Stimulated activated CD8-positive, alpha-beta memory T cell treated with anti-CD3 and anti-CD28 coated beads, Interleukin-7, amount 100 ng/mL, for 4 hours (primary cell): Measurements from ENCODE around the gene RUNX2.
A peak's percentile ranks its signal among the peaks of the same experiment; 100 is the strongest.
"Not testable (repeated sequence)": the region's sequence is repeated elsewhere in the genome, so short reads cannot be mapped to it uniquely, and the experiment has no call there.

ENCODE experiments used
- DNase-seq, 2 donors: peaks; one replicate each; pipeline ENCODE4 v3.0.0-alpha.2; 2020; ENCODE audit warnings: low read depth in 2 of 2

RUNX2 gene

DNA sequence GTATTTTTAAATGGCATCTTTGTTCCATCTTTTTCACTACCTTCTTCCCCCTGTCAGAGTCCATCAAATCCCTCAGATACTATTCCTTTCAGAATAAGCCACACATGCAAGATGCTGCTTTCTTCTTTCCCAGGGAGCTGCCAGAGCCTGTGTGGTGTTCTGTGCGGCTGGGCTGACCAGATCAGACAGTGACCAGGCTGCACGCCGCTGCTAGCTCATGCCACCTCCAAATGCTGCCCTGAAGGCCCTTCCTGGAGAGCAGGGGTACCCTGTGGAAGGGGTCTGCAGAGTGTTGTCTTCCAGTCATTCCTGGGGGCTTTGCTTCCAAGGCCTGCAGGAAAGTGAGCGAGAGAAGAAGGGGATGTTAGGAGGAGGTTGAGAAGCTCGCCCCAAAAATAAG is 228.7 kb downstream of the RUNX2 start:
- DNase-seq = no peak

DNA sequence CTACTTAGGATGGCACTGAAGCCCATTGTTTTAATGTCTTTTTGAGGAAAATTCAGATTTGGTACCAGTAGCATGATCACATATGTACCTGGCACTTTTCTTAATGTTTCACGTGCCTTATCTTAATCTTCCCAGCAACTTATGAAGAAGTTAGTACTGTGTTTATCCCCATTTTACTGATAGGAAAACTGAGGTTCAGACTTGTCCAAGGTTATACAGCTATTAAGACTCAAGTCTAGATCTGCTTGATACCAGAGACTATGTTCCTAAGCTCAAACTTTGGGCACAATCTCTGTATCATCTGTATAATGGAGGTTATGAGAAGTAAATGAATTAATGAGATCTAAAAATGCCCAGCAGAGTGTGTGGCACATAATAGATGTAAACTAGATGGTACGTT is 229.3 kb downstream of the RUNX2 start:
- DNase-seq = no peak

DNA sequence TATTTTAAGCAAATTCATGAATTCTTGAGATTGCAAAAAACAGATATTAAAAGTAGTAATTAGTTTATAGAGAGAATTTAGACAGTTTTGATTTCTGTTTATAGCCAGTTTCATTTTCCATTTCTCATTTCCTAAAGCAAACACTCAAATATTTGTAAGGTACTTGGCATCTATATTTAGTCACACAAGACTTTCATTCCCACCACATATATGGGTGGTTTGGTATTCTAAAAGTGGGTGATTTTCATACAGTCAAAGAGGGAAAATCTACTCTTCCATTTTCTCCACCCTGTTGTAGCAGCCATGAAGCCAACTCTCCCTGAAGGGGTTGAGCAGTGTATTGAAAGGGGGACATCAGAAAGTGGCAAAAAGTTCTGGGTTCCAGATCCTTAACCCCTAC is 230.7 kb downstream of the RUNX2 start:
- no peak for DNase-seq

- DNase-seq = not testable (repeated sequence)
Observed at GRCh38 chr6:45560321-45560820, 232.2 kb downstream of the RUNX2 start.

- DNase-seq = no peak
Observed at GRCh38 chr6:45562171-45562570, 234.0 kb downstream of the RUNX2 start.

GRCh38 chr6:45563041-45563440 is 234.9 kb downstream of the RUNX2 start:
- no peak for DNase-seq

DNA sequence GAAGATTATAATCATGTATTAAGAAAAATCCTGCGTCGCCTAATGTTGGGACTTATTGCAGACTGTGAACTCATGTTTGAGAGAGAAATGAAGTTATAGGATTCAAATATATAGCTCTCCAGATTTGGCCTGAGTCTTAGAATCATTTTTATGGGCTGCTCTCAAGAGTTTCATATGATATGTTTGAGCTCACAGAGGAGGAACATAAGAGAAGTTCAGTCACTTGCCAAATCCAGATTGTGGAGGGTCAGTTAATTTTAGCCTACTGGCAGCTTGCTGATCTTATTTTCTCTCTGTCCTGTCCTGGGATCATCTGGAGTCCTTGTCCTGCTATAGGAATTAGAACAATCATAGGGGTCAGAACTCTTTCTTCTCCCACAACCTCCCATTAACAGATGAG is 235.7 kb downstream of the RUNX2 start:
- no peak for DNase-seq

GRCh38 chr6:45566882-45567281 is 238.8 kb downstream of the RUNX2 start:
- DNase-seq = no peak

DNA sequence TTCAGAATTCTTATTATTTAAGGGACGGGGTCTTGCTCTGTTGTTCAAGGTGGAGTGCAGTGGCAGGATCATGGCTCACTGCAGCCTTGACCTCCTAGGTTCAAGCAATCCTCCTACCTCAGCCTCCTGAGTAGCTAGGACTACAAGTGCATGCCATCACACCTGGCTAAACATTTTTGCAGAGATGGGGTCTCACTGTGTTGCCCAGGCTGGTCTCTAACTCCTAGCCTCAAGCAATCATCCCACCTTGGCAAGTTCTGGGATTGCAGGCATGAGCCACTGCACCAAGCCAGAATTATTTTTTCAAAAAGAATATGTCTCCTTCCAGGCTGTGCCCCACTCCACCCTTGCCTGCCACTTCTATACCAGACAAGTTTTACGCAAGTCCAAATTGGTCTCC is 239.7 kb downstream of the RUNX2 start:
- DNase-seq = no peak

DNA sequence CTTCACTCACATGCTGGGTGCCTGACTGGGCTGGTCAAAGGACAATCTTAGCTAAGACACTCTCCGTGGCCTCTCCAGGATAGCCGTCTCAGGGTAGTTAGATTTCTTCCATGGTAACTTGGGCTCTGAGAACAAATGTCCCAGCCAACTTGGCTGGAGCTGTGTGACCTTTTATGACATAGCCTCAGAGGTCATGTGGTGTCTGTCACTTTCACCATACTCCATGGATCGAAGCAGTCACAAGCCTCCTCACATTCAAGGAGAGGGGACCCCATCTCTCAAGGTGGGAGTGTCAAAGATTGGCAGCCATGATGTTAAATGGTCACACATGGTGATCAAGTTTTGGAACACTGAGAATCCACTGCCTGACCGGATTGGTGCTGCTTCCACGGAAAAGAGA is 240.5 kb downstream of the RUNX2 start:
- DNase-seq = no peak

DNA sequence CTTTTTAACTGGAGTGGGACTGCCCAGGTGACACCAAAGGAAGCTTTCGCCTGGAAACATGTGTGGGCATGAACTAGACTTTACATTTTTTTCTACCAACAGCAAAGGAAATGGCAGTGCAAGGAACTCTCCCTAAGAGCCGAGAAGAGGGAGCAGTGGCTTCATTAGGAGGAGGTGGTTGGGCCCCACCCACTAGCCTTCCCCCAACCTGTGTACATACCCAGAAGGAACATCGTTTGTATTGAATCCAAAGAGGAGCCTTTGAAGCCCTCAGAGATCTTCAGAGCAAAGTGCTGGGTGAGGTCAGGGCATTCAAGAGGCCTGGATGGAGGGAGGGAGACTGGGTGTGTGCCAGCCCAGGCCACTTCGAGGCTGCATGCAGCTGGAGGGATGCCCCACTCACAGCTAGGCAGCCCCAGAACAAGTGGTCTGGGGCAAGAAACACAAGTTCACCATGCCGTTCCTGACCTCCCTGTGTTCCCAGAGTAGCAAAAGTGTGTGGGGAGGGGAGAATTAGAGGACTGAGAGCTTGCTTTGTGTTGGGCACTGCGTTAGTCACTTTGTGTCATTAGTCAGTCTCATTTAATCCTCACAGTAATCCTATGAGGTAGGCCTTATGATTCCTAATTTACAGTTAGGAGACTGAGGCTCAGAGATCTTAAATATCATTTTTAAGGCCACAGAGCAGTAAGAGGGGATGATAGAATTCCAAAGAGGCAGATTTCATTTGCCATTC is 241.2 kb downstream of the RUNX2 start:
- DNase-seq = no peak

DNA sequence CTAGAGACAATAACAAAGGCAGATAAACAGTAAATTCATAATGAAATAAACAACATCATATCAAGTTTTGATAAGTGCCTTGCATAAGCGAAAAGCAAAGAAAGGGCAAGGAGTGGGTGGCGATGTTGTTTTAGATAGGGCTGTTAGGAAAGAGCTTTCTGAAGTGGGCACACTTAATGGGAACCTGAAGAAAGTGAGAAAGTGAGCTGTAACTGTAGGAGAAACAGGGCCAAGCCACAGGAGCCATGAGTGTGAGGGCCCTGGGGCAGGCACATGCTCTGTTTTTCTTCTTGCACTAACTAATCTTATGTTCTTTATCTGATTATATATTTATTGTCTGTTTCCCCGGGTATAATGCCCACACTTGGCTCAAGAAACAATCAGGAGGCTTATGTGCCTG is 243.0 kb downstream of the RUNX2 start:
- DNase-seq = no peak

GRCh38 chr6:45572833-45573232 is 244.7 kb downstream of the RUNX2 start:
- DNase-seq = no peak

DNA sequence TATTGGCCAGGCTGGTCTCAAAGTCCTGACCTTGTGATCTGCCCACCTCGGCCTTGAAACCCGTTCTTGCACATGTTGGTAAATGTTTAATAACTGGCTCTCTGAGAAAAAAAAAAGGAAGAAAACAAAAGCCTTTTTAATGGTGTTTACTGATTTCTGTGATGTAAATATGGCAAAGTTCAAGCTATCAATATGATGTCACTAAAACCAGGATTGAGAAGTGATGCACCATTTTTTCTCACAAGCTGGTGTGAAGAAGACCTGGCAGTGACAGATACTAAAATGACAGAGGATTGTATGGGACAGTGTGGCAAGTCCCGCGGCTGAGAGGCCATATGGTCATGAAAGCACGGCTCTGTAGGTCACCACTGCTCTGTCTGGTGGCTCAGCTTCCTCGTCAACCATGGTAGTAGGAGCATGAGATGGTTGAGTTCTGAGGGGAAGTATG is 245.9 kb downstream of the RUNX2 start:
- DNase-seq = no peak

- DNase-seq = no peak
Observed at GRCh38 chr6:45574885-45575284, 246.8 kb downstream of the RUNX2 start.

GRCh38 chr6:45576648-45577624 is 248.8 kb downstream of the RUNX2 start:
- DNase-seq = no peak

DNA sequence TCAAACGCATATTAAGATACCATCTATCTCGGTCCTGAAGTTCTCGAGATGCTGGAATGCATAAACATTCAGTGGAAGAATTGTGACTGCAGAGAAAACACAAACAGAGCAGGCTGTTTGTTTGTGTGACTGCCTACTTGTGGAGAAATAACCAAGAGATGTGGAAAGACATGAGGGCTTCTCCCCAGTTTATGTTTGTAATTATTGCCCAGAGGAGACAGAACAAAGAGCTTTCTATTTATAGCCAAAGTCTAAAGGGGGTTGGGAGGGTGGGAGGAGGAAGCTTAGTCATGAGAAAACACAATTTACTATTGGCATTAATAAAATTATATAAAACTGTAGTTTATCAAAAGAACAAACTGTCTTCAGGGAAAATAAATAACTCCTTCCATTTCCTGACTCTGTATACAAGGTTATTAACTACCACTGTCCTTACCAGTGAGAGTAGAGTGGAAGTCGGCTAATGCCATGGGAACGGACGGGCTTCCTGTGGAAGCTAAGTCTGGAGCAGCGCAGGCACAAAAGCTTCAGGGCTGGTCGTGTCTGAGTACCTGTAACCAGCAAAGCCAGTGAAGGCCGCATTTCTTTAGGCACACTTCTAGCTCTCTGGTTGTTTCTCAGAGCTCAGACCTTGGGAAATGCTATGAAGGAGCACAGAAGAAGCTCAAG is 249.8 kb downstream of the RUNX2 start:
- DNase-seq = no peak

DNA sequence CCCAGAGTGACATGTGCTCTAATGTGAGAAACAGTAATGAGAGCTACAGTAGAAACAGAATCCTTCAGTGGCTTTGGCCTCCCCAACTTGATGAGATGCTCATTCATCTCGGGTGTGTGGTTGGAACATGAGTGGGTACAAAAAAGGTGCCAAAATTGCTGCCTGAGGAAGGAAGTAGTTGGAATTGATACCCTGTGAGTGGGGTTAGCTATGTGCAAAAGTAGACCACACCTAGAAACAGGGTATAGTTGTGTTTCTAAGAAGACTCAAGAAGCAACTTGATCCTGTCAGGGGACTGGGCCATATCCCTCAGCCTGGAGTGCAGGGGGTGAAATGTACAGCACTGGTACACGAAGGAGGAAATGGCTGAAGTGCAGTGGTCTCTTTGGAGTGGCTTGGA is 256.0 kb downstream of the RUNX2 start:
- DNase-seq = no peak

DNA sequence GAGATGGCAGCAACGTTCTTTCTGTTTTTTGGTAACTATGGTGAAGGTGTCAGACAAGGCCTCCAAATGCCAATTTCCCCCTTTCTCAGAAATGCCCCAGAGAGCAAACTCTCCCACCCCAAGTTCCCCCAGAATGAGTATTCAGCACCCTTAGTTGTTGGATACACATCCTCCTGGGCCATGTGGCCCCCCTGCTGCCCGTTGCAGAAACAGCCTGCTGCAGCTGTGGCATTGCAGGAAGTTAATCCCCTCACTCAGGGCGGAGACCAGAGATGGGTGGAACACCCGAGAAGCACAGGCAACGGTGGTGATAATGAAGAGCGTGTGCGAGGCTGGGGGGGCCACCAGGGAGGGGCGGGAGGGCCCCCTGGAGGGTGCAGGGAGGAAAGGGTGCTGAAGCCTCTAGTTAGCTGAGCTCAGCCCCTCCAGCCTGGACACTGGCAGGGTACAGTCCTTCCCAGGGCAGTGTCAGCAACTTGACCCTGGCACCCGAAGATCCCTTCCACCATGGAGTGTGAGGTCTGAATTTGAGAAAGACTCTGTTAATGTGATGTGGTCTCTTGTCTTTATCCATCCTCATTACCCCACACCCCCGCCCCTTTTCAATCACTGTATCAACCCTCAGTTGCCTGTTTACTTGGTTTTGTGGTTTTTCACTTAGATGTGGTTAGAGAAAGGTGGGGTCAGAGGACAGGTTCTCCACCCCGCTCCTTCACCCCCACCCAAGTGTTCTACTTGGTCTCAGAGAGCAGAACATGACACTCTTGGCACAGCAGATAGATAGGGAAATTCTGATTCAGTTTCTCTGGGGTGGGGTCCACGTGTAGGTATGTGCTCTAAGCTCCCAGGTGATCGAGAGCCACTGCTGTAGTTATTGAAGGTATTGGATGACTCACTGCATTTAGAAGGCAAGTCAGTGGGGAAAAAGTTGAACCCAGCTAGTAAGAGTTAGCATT is 258.4 kb downstream of the RUNX2 start:
- DNase-seq = peak; percentile 22 to 46

DNA sequence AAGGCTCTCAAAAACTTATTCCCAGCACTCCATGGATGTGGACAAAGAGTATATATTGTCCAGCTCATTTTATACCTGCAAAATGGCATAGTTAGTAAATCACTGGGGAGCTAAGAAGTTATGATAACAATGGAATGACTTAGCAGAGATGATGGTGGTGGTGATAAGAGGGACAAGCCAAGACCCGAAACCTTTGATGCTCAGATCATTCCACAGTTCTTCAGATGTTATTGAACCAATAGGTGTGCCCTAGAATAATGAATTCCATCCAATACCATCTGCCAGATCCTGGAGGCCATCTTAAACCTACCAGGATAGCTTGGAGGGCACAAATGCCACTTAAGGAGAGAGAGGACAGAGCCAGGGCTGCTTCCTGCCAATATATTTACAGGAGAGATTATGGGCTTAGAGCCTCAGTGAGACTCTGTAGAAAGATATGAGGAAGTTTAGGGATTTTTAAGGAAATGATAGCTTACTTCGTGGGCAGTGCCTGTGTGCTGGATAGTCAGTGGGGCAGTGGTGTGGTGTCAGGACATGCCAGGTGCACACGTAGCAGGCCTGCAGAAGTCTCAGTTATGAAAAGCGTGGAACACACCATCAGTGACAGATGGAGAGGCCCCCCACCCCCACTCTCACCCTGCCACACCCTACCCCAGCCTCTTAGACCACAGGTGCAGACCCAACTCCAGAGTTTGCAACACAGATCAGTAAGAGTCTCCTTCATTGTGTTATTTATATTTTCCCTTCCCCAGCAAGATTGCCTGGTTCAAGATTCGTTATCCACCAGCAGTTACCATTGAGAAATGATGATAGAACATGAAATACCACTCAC is 259.3 kb downstream of the RUNX2 start:
- no peak for DNase-seq
